Endothelial cell of umbilical vein (primary cell): ENCODE data around the gene ACOX3. TPM values are rescaled to one million over a fixed set of nuclear protein-coding genes. Genes with fewer than 3 reads are reported as not detected.

Experiments used
- BruUV-seq: library from RNA; stranded (reverse); fragments of 400-500 nt; replicated peaks from 2 replicates; lab custom pipeline; 2021; lab: Mats Ljungman, UMichigan
- CTCF ChIA-PET: fragments of 300-600, 350-600 bp; sonication (Branson Sonifier 250); formaldehyde crosslinking; loops from one replicate; lab custom pipeline; 2021; ENCODE audit warnings: antibody characterized with exemption, inconsistent platforms; lab: Charles Lee
- POLR2A ChIA-PET: fragments of 300-600, 350-600 bp; sonication (Branson Sonifier 250); formaldehyde crosslinking; loops from one replicate; lab custom pipeline; 2021; ENCODE audit warnings: antibody characterized with exemption, inconsistent platforms; lab: Charles Lee
- DNase-seq: peaks from one replicate; pipeline ENCODE4 v3.0.0-alpha.2; 2011; ENCODE audit warnings: low read depth, low spot score
- FAIRE-seq: peaks from 2 replicates; lab custom pipeline; 2011; peaks lifted over from hg19 to GRCh38; lab: Jason Lieb, UNC
- H2AFZ ChIP-seq: 2 replicates; pipeline ENCODE4 v1.6.0; 2012; ENCODE audit warnings: low read depth, low read length, control low read depth, inconsistent platforms
- H3K27ac ChIP-seq: 2 replicates; pipeline ENCODE4 v1.5.1; 2011; ENCODE audit warnings: low read depth, mild to moderate bottlenecking, control low read depth, low read length, moderate library complexity; ENCODE audit not compliant: insufficient read depth
- H3K27me3 ChIP-seq, 2 experiments: 2 replicates each; pipeline versions ENCODE4 v1.6.0 to v1.6.1; 2011; ENCODE audit warnings: low read length in 2 of 2, mixed read lengths in 1 of 2; ENCODE audit not compliant: control insufficient read depth in 2 of 2, insufficient read depth in 2 of 2
- H3K36me3 ChIP-seq, 2 experiments: 2 replicates in 1 of 2; 3 replicates in 1 of 2; pipeline ENCODE4 v1.5.1; 2011; ENCODE audit warnings: low read length in 2 of 2, mild to moderate bottlenecking in 1 of 2, moderate library complexity in 1 of 2; ENCODE audit not compliant: control insufficient read depth in 2 of 2, insufficient read depth in 2 of 2; ENCODE audit errors: extremely low read depth in 1 of 2
- H3K4me1 ChIP-seq: 3 replicates; pipeline ENCODE4 v1.5.1; 2011; ENCODE audit warnings: mild to moderate bottlenecking, low read length; ENCODE audit not compliant: control insufficient read depth, insufficient read depth; ENCODE audit errors: extremely low read depth
- H3K4me2 ChIP-seq: 2 replicates; pipeline ENCODE4 v1.6.1; 2011; ENCODE audit warnings: low read length, control low read depth, mixed read lengths; ENCODE audit not compliant: insufficient read depth
- H3K4me3 ChIP-seq, 3 experiments: fragments of 200-600 bp in 1 of 3; sonication (generic), shearing (Covaris generic) in 1 of 3; replicated peaks in 1 of 3; 2 replicates each; pipeline ENCODE4 v1.5.1; 2011 to 2016; ENCODE audit warnings: control low read depth in 3 of 3, low read length in 3 of 3, mild to moderate bottlenecking in 2 of 3, inconsistent platforms in 1 of 3, low read depth in 1 of 3, moderate library complexity in 1 of 3; ENCODE audit not compliant: insufficient read depth in 1 of 3
- H3K79me2 ChIP-seq: 2 replicates; pipeline ENCODE4 v1.6.0; 2012; ENCODE audit warnings: low read length, inconsistent platforms; ENCODE audit not compliant: control insufficient read depth, insufficient read depth
- H3K9ac ChIP-seq: replicated peaks from 2 replicates; pipeline ENCODE3; 2011; ENCODE audit warnings: low read length, control low read depth; ENCODE audit not compliant: insufficient read depth; ENCODE audit errors: extremely low read depth
- H3K9me1 ChIP-seq: replicated peaks from 3 replicates; pipeline ENCODE4 v1.6.0; 2011; ENCODE audit warnings: mild to moderate bottlenecking, low read length; ENCODE audit not compliant: control insufficient read depth, insufficient read depth; ENCODE audit errors: extremely low read depth
- H3K9me3 ChIP-seq: replicated peaks from 2 replicates; pipeline ENCODE4 v1.5.1; 2012; ENCODE audit warnings: low read length, inconsistent platforms; ENCODE audit not compliant: control insufficient read depth, insufficient read depth
- H4K20me1 ChIP-seq: replicated peaks from 2 replicates; pipeline ENCODE3; 2011; ENCODE audit warnings: mild to moderate bottlenecking, low read length; ENCODE audit not compliant: control insufficient read depth, insufficient read depth; ENCODE audit errors: extremely low read depth
- EZH2 ChIP-seq: IDR thresholded peaks from 2 replicates; pipeline ENCODE4 v1.6.1; 2012; ENCODE audit warnings: borderline replicate concordance, low read depth, mild to moderate bottlenecking, moderate library complexity, low read length, inconsistent platforms; ENCODE audit not compliant: severe bottlenecking
- FOS ChIP-seq: IDR thresholded peaks from 2 replicates; pipeline ENCODE4 v1.6.1; 2011; ENCODE audit warnings: mild to moderate bottlenecking, low read length, moderate library complexity, borderline replicate concordance; ENCODE audit not compliant: insufficient read depth
- GATA2 ChIP-seq: IDR thresholded peaks from 2 replicates; pipeline ENCODE4 v1.7.0; 2011; ENCODE audit warnings: low read depth, mild to moderate bottlenecking, moderate library complexity, mixed read lengths, low read length; ENCODE audit not compliant: insufficient read length, insufficient read depth
- JUN ChIP-seq: IDR thresholded peaks from 2 replicates; pipeline ENCODE4 v1.6.1; 2011; ENCODE audit warnings: borderline replicate concordance, low read depth; ENCODE audit not compliant: insufficient read length, insufficient read depth
- MYC ChIP-seq: IDR thresholded peaks from one replicate; pipeline ENCODE4 v1.6.1; 2011; ENCODE audit warnings: mild to moderate bottlenecking, low read depth, low read length
- POLR2A ChIP-seq: IDR thresholded peaks from 2 replicates; pipeline ENCODE4 v1.6.1; 2012; ENCODE audit warnings: low read depth, mild to moderate bottlenecking, control low read depth, low read length
- POLR2AphosphoS5 ChIP-seq: IDR thresholded peaks from 2 replicates; pipeline ENCODE4 v1.6.1; 2012; ENCODE audit warnings: low read depth, mild to moderate bottlenecking, control low read depth, low read length, moderate library complexity; ENCODE audit not compliant: insufficient read depth
- dilution Hi-C: fragments of 300-500 bp; cut with MboI; formaldehyde crosslinking; loops from one replicate; pipeline ENCODE4 v1.15.0; 2019; ENCODE audit warnings: low sequenced_read_pairs; ENCODE audit not compliant: extremely low pct_ligation_motif_present
- intact Hi-C: fragments of 100-400 bp; cut with micrococcal nuclease; formaldehyde crosslinking; loops from one replicate; pipeline ENCODE4 v1.10.0; 2022
- polyA plus RNA-seq, 4 experiments: library from polyadenylated mRNA; depleted of rRNA in 3 of 4; stranded (reverse) in 3 of 4; unstranded in 1 of 4; fragments of >200 nt; gene quantifications; 2 replicates each; pipeline versions ENCODE4 v1.2.1 to v1.2.3, GENCODE V29; 2011 to 2012; ENCODE audit warnings: missing spikeins in 1 of 4
- total RNA-seq: library from RNA; stranded (reverse); gene quantifications from 2 replicates; pipeline ENCODE4 v1.2.3, GENCODE V29; 2021
- TF ChIP-seq, protein P1 (sequence below), 2 donors: IDR thresholded peaks; 1 replicate in 1 of 2; 2 replicates in 1 of 2; pipeline ENCODE4 v1.5.1; 2011; ENCODE audit warnings: low read length in 2 of 2, mild to moderate bottlenecking in 2 of 2, moderate library complexity in 2 of 2, control low read depth in 1 of 2, inconsistent platforms in 1 of 2, low read depth in 1 of 2; ENCODE audit not compliant: insufficient read depth in 1 of 2; ENCODE audit errors: extremely low read depth in 1 of 2
- TF ChIP-seq, protein P2 (sequence below): IDR thresholded peaks from 2 replicates; pipeline ENCODE4 v1.6.1; 2011; ENCODE audit not compliant: insufficient read depth, insufficient read length

The ACOX3 gene
- total and polyA plus RNA-seq, 2 donors (not counting 3 experiments of a cell fraction or from before 2014, with no cell fraction given): 13.0 to 26.3 TPM

GRCh38 chr4:8345053-8345945 is 95.2 kb downstream of the ACOX3 start:
- CTCF ChIA-PET: interaction anchor here (1.2 kb wide), 1 partner anchor 22 kb away, joined by 4 read pairs; no protein-coding TSS in a partner anchor
- no peak overlapping the region for H3K9ac ChIP-seq
- POLR2A ChIA-PET: no interaction called here
- BruUV-seq: no TSS peak
- DNase-seq: no peak
- H4K20me1 ChIP-seq: no peaks in the 10 kb centered on the region
- no peaks in the 10 kb centered on the region for H3K4me1 ChIP-seq
- dilution Hi-C loops: no loop called here
- no peaks in the 10 kb centered on the region for H3K9me3 ChIP-seq
- H3K79me2 ChIP-seq: no peaks in the 10 kb centered on the region
- no peak overlapping the region for H3K27ac ChIP-seq
- no peak overlapping the region for H3K4me2 ChIP-seq
- no peak overlapping the region for H3K4me3 ChIP-seq
- no peaks in the 10 kb centered on the region for H3K9me1 ChIP-seq
- intact Hi-C loops: no loop called here
- TF ChIP-seq JUN (no peak), EZH2 (no peak), MYC (no peak), POLR2A (no peak), FOS (no peak), POLR2AphosphoS5 (no peak), GATA2 (no peak)
- TF ChIP-seq, protein P1, sequence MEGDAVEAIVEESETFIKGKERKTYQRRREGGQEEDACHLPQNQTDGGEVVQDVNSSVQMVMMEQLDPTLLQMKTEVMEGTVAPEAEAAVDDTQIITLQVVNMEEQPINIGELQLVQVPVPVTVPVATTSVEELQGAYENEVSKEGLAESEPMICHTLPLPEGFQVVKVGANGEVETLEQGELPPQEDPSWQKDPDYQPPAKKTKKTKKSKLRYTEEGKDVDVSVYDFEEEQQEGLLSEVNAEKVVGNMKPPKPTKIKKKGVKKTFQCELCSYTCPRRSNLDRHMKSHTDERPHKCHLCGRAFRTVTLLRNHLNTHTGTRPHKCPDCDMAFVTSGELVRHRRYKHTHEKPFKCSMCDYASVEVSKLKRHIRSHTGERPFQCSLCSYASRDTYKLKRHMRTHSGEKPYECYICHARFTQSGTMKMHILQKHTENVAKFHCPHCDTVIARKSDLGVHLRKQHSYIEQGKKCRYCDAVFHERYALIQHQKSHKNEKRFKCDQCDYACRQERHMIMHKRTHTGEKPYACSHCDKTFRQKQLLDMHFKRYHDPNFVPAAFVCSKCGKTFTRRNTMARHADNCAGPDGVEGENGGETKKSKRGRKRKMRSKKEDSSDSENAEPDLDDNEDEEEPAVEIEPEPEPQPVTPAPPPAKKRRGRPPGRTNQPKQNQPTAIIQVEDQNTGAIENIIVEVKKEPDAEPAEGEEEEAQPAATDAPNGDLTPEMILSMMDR (IDR thresholded peaks at IDR 0.05; ENCODE audit: extremely low read depth in 1 of 2, insufficient read depth in 1 of 2, low read depth in 1 of 2, low read length in 2 of 2): no peak
- TF ChIP-seq, protein P2, sequence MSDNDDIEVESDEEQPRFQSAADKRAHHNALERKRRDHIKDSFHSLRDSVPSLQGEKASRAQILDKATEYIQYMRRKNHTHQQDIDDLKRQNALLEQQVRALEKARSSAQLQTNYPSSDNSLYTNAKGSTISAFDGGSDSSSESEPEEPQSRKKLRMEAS: no peak
- no peak for FAIRE-seq
- no peaks in the 10 kb centered on the region for H3K36me3 ChIP-seq
- H3K27me3 ChIP-seq: peaks cover 0 to 3% of the 10 kb centered on the region in 2 experiments
- H2AFZ ChIP-seq: no peak overlapping the region
